PC-3 (cell line): ENCODE data around the gene GDF2.

Source experiments
- CTCF ChIP-seq: fragments of 300-600 bp; sonication (generic); conservative IDR thresholded peaks from 2 replicates; pipeline ENCODE4 v1.5.1; 2017; ENCODE audit warnings: antibody characterized with exemption, low read depth, mild to moderate bottlenecking, low read length
- EZH2 ChIP-seq: fragments of 300-600 bp; sonication (generic); IDR thresholded peaks from one replicate; pipeline ENCODE4 v1.6.1; 2017; ENCODE audit warnings: antibody characterized with exemption, mild to moderate bottlenecking, low read length; ENCODE audit not compliant: unreplicated experiment

- peak; percentile 49 for TF ChIP-seq CTCF
- TF ChIP-seq EZH2, result no peak
These were observed 31.9 kb downstream of the GDF2 start for GRCh38 chr10:47354165-47354564.
